Osteoblast (primary cell): ENCODE measurements around the gene SYT2. TPM values are rescaled to one million over a fixed set of nuclear protein-coding genes. Genes with fewer than 3 reads are reported as not detected.

Experiments
- DNase-seq: peaks from one replicate; pipeline ENCODE4 v3.0.0; 2011; ENCODE audit warnings: low spot score, mixed read lengths; ENCODE audit not compliant: insufficient read length; ENCODE audit errors: missing footprints
- H2AFZ ChIP-seq: 2 replicates; pipeline ENCODE4 v1.6.0; 2011; ENCODE audit warnings: mild to moderate bottlenecking, low read length
- H3K27ac ChIP-seq: 2 replicates; pipeline ENCODE4 v1.5.1; 2011; ENCODE audit warnings: mild to moderate bottlenecking, low read depth, low read length, moderate library complexity
- H3K27me3 ChIP-seq: 2 replicates; pipeline ENCODE4 v1.6.0; 2012; ENCODE audit warnings: mild to moderate bottlenecking, control low read depth, inconsistent platforms, low read length, moderate library complexity; ENCODE audit not compliant: insufficient read depth
- H3K36me3 ChIP-seq: 2 replicates; pipeline ENCODE4 v1.5.1; 2011; ENCODE audit warnings: mild to moderate bottlenecking, low read length, control low read depth, moderate library complexity; ENCODE audit not compliant: insufficient read depth
- H3K4me1 ChIP-seq: 2 replicates; pipeline ENCODE4 v1.5.1; 2011; ENCODE audit warnings: mild to moderate bottlenecking, low read length, control low read depth, moderate library complexity; ENCODE audit not compliant: insufficient read depth
- H3K4me2 ChIP-seq: 2 replicates; pipeline ENCODE4 v1.6.0; 2011; ENCODE audit warnings: mild to moderate bottlenecking, low read length; ENCODE audit not compliant: insufficient read depth
- H3K4me3 ChIP-seq: fragments of 200-600 bp; sonication (generic); 3 replicates; pipeline ENCODE4 v1.5.1; 2012; ENCODE audit warnings: mild to moderate bottlenecking, low read length, inconsistent platforms; ENCODE audit not compliant: insufficient read depth
- H3K79me2 ChIP-seq: 2 replicates; pipeline ENCODE4 v1.6.0; 2012; ENCODE audit warnings: mild to moderate bottlenecking, low read length, control low read depth, inconsistent platforms; ENCODE audit not compliant: insufficient read depth
- H3K9me3 ChIP-seq: 2 replicates; pipeline ENCODE4 v1.5.1; 2011; ENCODE audit warnings: low read depth, low read length, control low read depth
- H4K20me1 ChIP-seq: 2 replicates; pipeline ENCODE4 v1.6.0; 2012; ENCODE audit warnings: mild to moderate bottlenecking, low read length, control low read depth; ENCODE audit not compliant: insufficient read depth
- CTCF ChIP-seq: IDR thresholded peaks from 2 replicates; pipeline ENCODE4 v1.5.1; 2011; ENCODE audit warnings: mild to moderate bottlenecking, low read depth, low read length, moderate library complexity; ENCODE audit errors: extremely low read depth
- total RNA-seq: library from RNA; depleted of rRNA; stranded (reverse); fragments of >200 nt; gene quantifications from 2 replicates; pipeline ENCODE4 v1.2.3, GENCODE V29; 2012

The SYT2 gene
- total RNA-seq, 1 donor = not detected

DNA sequence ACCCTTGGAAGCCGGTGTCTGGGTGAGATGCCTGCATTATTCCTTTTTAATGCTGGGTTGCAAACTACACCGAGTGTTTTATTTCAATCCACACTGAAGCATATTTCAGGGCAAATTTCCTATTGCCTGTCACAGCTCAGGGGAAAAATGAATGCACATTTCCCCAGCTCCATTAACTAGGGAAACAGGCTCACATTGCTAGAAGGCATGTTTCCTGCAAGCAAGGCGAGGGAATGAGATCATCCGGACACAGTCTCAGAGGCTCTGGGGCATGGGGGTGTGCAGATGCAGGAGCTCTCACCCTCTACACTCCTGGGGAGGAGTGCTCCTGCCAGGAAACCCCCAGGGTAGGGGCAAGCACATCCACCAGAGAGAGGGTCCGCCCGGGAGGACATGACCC lies 24.6 kb downstream of the SYT2 start:
- Histone ChIP-seq H3K27ac (no peak overlapping the region), H3K27me3 (peaks cover 27% of the 10 kb centered on the region), H3K4me3 (no peak overlapping the region), H4K20me1 (no peaks in the 10 kb centered on the region), H3K4me1 (peaks cover 6% of the 10 kb centered on the region), H2AFZ (no peak overlapping the region), H3K36me3 (no peaks in the 10 kb centered on the region), H3K9me3 (no peaks in the 10 kb centered on the region), H3K79me2 (no peaks in the 10 kb centered on the region), H3K4me2 (no peak overlapping the region)
- TF ChIP-seq CTCF = no peak
- no peak for DNase-seq

DNA sequence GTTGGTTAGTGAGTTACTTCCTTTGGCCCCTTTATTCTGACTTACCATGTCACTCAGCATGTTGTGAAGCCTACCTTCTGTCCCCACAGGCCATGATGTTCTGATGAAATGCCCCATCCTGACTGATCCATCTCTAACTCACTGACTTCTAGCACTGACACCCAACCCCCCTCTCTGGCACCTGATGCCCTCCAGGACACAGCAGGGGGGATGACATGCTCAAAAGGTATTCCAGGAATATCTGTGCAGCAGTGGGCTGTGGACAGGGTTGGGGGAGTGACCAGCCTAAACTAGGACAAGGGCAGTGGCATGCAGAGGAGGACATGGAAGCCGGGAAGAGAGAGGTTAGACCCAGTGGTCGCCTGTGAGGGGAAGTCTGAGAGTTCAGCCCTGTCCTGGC lies 25.5 kb downstream of the SYT2 start:
- Histone ChIP-seq H3K9me3 (no peaks in the 10 kb centered on the region), H4K20me1 (no peaks in the 10 kb centered on the region), H2AFZ (no peak overlapping the region), H3K27me3 (peaks cover 36% of the 10 kb centered on the region), H3K4me2 (no peak overlapping the region), H3K27ac (no peak overlapping the region), H3K36me3 (no peaks in the 10 kb centered on the region), H3K4me3 (no peak overlapping the region), H3K79me2 (no peaks in the 10 kb centered on the region), H3K4me1 (peaks cover 6% of the 10 kb centered on the region)
- DNase-seq = no peak
- no peak for TF ChIP-seq CTCF

GRCh38 chr1:202683029-202683428 lies 27.2 kb downstream of the SYT2 start:
- no peak for DNase-seq
- Histone ChIP-seq H3K27ac (no peak overlapping the region), H3K36me3 (no peaks in the 10 kb centered on the region), H3K4me3 (no peak overlapping the region), H3K27me3 (peaks cover 43% of the 10 kb centered on the region), H3K79me2 (no peaks in the 10 kb centered on the region), H3K9me3 (no peaks in the 10 kb centered on the region), H4K20me1 (no peaks in the 10 kb centered on the region), H2AFZ (no peak overlapping the region), H3K4me2 (no peak overlapping the region), H3K4me1 (peaks cover 1% of the 10 kb centered on the region)
- TF ChIP-seq CTCF = no peak

GRCh38 chr1:202682477-202682876 lies 27.8 kb downstream of the SYT2 start:
- H3K36me3 ChIP-seq = no peaks in the 10 kb centered on the region
- H3K4me3 ChIP-seq = no peak overlapping the region
- H4K20me1 ChIP-seq = no peaks in the 10 kb centered on the region
- DNase-seq = no peak
- no peaks in the 10 kb centered on the region for H3K9me3 ChIP-seq
- H3K4me2 ChIP-seq = no peak overlapping the region
- no peak overlapping the region for H3K27ac ChIP-seq
- H3K27me3 ChIP-seq = peaks cover 46% of the 10 kb centered on the region
- TF ChIP-seq CTCF = no peak
- H3K79me2 ChIP-seq = no peaks in the 10 kb centered on the region
- no peak overlapping the region for H2AFZ ChIP-seq
- no peaks in the 10 kb centered on the region for H3K4me1 ChIP-seq
